ENCODE data around the gene GPR82.
"Not testable (repeated sequence)": the region's sequence is repeated elsewhere in the genome, so short reads cannot be mapped to it uniquely, and the experiment has no call there.

Gene GPR82, protein sequence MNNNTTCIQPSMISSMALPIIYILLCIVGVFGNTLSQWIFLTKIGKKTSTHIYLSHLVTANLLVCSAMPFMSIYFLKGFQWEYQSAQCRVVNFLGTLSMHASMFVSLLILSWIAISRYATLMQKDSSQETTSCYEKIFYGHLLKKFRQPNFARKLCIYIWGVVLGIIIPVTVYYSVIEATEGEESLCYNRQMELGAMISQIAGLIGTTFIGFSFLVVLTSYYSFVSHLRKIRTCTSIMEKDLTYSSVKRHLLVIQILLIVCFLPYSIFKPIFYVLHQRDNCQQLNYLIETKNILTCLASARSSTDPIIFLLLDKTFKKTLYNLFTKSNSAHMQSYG

DNA sequence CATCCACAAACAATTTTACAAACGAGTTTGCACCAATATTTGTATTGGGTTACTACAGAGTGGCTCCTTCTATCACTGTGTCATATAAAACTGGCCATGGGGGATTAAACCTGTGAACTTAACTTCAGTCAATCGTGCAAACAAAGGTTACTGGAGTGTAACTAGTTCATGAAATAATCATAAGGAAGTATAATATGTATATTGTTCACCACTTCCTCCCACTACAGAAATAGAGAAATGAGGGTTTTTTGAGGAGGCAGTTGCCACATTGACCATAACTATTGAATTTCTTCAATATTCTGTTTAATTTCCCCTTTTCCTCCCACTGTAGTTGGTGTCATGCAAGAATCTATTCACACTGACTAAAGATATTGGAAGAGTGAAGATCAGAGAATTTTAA, at the start of gene GPR82:
GPR82 (plus strand) TSS at position 356 of the 400 bp plus-strand sequence. CDS start 2,846 bp downstream, outside the sequence.
- H3K4me3 ChIP-seq, result no peak within 1 kb of the TSS
- no peak within 1 kb of the TSS for H3K27ac ChIP-seq
- no peak for DNase-seq (ENCODE audit: low spot score)
- TF ChIP-seq, protein P1, sequence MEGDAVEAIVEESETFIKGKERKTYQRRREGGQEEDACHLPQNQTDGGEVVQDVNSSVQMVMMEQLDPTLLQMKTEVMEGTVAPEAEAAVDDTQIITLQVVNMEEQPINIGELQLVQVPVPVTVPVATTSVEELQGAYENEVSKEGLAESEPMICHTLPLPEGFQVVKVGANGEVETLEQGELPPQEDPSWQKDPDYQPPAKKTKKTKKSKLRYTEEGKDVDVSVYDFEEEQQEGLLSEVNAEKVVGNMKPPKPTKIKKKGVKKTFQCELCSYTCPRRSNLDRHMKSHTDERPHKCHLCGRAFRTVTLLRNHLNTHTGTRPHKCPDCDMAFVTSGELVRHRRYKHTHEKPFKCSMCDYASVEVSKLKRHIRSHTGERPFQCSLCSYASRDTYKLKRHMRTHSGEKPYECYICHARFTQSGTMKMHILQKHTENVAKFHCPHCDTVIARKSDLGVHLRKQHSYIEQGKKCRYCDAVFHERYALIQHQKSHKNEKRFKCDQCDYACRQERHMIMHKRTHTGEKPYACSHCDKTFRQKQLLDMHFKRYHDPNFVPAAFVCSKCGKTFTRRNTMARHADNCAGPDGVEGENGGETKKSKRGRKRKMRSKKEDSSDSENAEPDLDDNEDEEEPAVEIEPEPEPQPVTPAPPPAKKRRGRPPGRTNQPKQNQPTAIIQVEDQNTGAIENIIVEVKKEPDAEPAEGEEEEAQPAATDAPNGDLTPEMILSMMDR (IDR thresholded peaks at IDR 0.05), result no peak

DNA sequence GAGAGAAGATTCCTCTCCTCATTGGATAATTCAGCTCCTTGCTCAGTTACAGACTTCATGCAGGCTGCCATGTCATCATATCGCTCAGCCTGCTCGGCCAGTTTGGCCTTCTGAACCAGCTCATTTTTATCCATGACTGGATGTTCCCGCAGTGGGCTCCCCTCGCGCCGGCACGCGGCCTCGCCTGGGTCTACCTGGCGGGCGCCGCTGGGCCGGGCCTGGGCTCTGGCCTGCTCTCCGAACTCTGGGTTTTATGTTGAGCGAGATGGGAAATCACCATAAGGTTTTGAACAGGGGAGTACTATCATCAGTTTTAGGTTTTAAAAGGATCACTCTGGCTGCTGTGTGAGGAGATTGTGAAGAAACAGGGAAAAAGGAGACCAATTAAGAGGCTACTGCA, 47.6 kb upstream of the GPR82 start:
- H3K27ac ChIP-seq; H3K4me3 ChIP-seq; DNase-seq (ENCODE audit: low spot score): not testable (repeated sequence)

DNA sequence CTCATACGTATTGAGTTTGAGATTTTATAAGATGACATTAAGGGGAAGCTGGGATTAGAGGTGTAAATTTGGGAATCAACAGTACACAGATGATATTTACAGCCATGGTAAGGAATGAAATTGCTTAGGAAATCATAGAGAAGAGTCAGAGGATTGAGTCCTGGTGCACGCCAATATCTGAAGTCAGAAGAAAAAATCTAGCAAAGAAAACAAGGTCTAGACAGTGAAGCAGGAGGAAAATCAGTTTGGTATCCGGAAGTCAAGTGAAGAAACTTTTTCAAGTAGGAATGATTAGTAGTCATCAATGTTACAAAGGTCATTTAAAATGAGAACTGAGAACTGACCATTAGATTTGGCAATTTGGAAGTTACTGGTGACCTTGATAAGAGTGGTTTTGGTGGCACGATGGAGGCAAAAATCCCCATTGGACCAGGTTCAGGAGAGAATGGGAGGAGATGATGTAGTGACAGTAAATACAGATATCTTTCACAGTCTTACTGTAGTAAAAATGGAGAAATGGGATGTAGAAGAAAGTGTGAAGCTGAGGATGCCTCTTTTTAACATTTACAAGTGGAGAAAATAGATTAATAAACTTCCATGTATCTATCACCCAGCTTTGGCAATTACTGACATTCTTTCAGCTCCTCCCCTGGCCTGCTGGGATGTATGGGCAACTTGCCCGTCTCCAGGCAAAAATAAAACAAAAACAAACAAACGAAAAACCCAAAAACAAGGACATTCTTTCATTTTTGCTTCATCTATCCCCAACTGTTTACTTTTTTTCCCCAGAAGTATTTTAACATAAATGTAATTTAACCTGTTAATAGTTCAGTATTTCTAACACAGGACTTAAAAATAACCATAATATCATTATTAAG, 46.6 kb upstream of the GPR82 start:
- TF ChIP-seq, protein P1 (IDR thresholded peaks at IDR 0.05), result no peak
- peak overlapping the region in 1 of 2 donors; percentile 28 for H3K27ac ChIP-seq
- no peak for DNase-seq (ENCODE audit: low spot score)

DNA sequence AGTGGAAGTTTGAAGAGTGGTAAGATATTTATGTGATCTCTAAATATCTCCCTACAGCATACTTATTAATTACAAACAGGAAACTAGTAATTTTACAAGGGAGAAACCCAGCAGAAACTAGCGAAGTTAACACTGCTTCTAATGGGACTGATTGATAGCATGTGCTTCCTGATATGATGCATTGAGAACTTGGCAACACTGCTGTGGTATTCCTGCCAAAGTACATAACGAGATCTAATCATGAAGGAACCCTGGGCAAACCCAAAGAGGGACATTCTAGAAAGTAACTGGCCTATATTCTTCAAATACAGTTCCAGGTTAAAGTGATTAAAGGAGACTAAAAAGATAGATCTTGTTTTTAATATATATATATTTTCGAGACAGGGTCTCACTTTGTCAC, 39.8 kb upstream of the GPR82 start:
- TF ChIP-seq, protein P1 (IDR thresholded peaks at IDR 0.05), result no peak
- no peak for DNase-seq (ENCODE audit: low spot score)
- H3K4me3 ChIP-seq, result no peak overlapping the region
- H3K27ac ChIP-seq, result no peak overlapping the region

More for the DNA sequence above, 46.6 kb upstream of the GPR82 start:
- no peak overlapping the region for H3K4me3 ChIP-seq

DNA sequence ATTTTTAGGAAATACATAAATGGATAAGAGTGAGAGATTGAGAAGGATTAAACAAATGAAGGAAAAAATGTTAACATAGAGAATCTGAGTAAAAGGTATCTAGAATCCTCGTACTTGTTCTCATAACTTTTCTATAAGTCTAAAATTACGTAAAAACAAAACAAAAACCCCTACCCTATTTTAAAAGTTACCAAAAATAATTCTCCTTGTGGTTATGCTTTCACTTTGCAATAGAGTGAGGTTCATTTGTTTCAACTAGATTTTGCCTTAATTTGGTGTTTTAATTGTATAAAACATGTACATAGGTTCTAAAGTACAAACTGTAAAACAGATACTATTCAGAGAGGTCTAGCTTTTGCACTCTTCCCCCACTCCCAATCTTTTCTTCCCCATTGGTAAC, 39.0 kb upstream of the GPR82 start:
- no peak overlapping the region for H3K4me3 ChIP-seq
- TF ChIP-seq, protein P1 (IDR thresholded peaks at IDR 0.05), result no peak
- DNase-seq (ENCODE audit: low spot score), result no peak
- no peak overlapping the region for H3K27ac ChIP-seq

DNA sequence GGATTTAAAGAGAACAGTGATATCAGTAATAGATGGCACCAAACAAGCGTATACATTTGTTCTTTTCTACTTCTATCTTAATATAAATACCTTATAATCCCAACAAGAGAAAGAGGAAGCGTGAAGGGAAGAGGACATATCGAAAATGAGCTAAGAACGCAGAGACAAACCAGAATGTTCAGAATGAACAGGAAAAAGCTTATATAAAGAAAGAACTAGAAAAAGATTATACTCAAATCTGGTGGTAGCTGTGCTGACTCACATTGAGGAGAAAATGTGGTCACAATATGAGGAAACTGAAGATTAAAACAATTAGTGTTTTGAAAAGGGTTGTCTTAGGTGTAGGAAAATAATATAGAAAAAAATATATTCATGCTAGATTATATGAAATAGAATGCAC, 37.2 kb upstream of the GPR82 start:
- Histone ChIP-seq H3K4me3 (no peak overlapping the region), H3K27ac (peak overlapping the region in 1 of 2 donors; percentile 22)
- TF ChIP-seq, protein P1 (IDR thresholded peaks at IDR 0.05), result no peak
- DNase-seq (ENCODE audit: low spot score), result no peak

DNA sequence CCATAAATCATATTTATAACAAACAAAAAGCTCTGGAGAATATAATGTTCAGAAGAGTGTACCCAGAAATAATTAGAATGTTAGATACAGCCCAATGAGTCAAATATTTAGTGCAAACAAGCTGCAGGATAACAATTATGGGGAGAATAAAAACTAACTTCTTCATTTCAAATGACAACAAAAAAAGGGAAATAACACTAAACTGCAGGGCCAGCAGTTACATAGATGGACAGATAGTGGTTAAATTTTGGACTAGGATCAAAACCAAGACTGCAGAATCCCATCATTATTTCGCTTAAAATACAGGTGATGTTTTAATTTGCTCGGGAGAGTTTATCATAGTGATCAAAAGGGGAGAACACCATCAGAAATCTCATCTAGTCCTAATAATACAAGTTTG, 35.8 kb upstream of the GPR82 start:
- TF ChIP-seq, protein P1 (IDR thresholded peaks at IDR 0.05), result no peak
- H3K4me3 ChIP-seq, result no peak overlapping the region
- DNase-seq (ENCODE audit: low spot score), result no peak
- peak overlapping the region in 1 of 2 donors; percentile 1 for H3K27ac ChIP-seq

Data from coronary artery (tissue), 2 donors.